Neural progenitor cell (in vitro differentiated cells): ENCODE measurements around the gene RNU2-63P. TPM values are rescaled to one million over a fixed set of nuclear protein-coding genes. Genes with fewer than 3 reads are reported as not detected.

Experiments
- DNase-seq: peaks from one replicate; pipeline ENCODE4 v3.0.0-alpha.2; 2016; ENCODE audit warnings: low spot score
- H2AFZ ChIP-seq: fragments of 200-600 bp; sonication (generic); replicated peaks from 2 replicates; pipeline ENCODE4 v1.6.1; 2016; ENCODE audit warnings: antibody characterized with exemption
- H3F3A ChIP-seq: fragments of 200-600 bp; sonication (generic); 2 replicates; pipeline ENCODE4 v1.6.1; 2016; ENCODE audit warnings: antibody characterized with exemption, low read depth
- H3K27ac ChIP-seq: fragments of 200-600 bp; sonication (generic); 2 replicates; pipeline ENCODE4 v1.5.1; 2016; ENCODE audit warnings: mild to moderate bottlenecking
- H3K27me3 ChIP-seq: fragments of 200-600 bp; sonication (generic); 2 replicates; pipeline ENCODE4 v1.6.1; 2016; ENCODE audit warnings: mild to moderate bottlenecking, moderate library complexity
- H3K36me3 ChIP-seq: fragments of 200-600 bp; sonication (generic); 2 replicates; pipeline ENCODE4 v1.5.1; 2016
- H3K4me1 ChIP-seq: fragments of 200-600 bp; sonication (generic); 2 replicates; pipeline ENCODE4 v1.6.1; 2016; ENCODE audit warnings: mixed run types
- H3K4me2 ChIP-seq: fragments of 200-600 bp; sonication (generic); 2 replicates; pipeline ENCODE4 v1.6.1; 2016
- H3K4me3 ChIP-seq: fragments of 200-600 bp; sonication (generic); 2 replicates; pipeline ENCODE4 v1.5.1; 2016
- H3K79me2 ChIP-seq: fragments of 200-600 bp; sonication (generic); 2 replicates; pipeline ENCODE4 v1.6.1; 2016; ENCODE audit warnings: low read depth
- H3K9ac ChIP-seq: fragments of 200-600 bp; sonication (generic); 2 replicates; pipeline ENCODE4 v1.6.1; 2016
- H3K9me3 ChIP-seq: fragments of 200-600 bp; sonication (generic); 2 replicates; pipeline ENCODE4 v1.5.1; 2016; ENCODE audit warnings: low read depth
- H4K20me1 ChIP-seq: fragments of 200-600 bp; sonication (generic); 2 replicates; pipeline ENCODE4 v1.6.1; 2016; ENCODE audit warnings: low read depth
- H3K27ac Mint-ChIP-seq: 3 replicates; pipeline ENCODE4 v1.8.0; 2021; ENCODE audit warnings: mixed read lengths
- H3K27me3 Mint-ChIP-seq: 2 replicates; pipeline ENCODE4 v1.8.0; 2022; ENCODE audit warnings: low read depth, mild to moderate bottlenecking, inconsistent platforms, moderate library complexity, mixed read lengths; ENCODE audit not compliant: insufficient read depth
- H3K36me3 Mint-ChIP-seq: 3 replicates; pipeline ENCODE4 v1.8.0; 2021; ENCODE audit warnings: mixed read lengths
- H3K4me1 Mint-ChIP-seq: 3 replicates; pipeline ENCODE4 v1.8.0; 2021; ENCODE audit warnings: mixed read lengths
- H3K4me3 Mint-ChIP-seq: 3 replicates; pipeline ENCODE4 v1.8.0; 2021; ENCODE audit warnings: mild to moderate bottlenecking, moderate library complexity, mixed read lengths
- H3K9me3 Mint-ChIP-seq: 3 replicates; pipeline ENCODE4 v1.8.0; 2020; ENCODE audit warnings: mixed read lengths
- CTCF ChIP-seq: fragments of 200-600 bp; sonication (generic); IDR thresholded peaks from 2 replicates; pipeline ENCODE4 v1.5.1; 2017; ENCODE audit warnings: antibody characterized with exemption, mild to moderate bottlenecking
- EZH2 ChIP-seq: fragments of 200-600 bp; sonication (generic); IDR thresholded peaks from 2 replicates; pipeline ENCODE4 v1.6.1; 2017; ENCODE audit warnings: antibody characterized with exemption, mild to moderate bottlenecking, moderate library complexity
- EZH2phosphoT487 ChIP-seq: fragments of 200-600 bp; sonication (generic); IDR thresholded peaks from 2 replicates; pipeline ENCODE4 v1.6.1; 2017; ENCODE audit warnings: antibody characterized with exemption
- total RNA-seq: library from RNA; depleted of rRNA; stranded (reverse); fragments of >200 nt; gene quantifications from 2 replicates; pipeline ENCODE4 v1.2.3, GENCODE V29; 2015; ENCODE audit warnings: low replicate concordance

Gene RNU2-63P
- total RNA-seq, 1 donor from 2014 or later: not detected

DNA sequence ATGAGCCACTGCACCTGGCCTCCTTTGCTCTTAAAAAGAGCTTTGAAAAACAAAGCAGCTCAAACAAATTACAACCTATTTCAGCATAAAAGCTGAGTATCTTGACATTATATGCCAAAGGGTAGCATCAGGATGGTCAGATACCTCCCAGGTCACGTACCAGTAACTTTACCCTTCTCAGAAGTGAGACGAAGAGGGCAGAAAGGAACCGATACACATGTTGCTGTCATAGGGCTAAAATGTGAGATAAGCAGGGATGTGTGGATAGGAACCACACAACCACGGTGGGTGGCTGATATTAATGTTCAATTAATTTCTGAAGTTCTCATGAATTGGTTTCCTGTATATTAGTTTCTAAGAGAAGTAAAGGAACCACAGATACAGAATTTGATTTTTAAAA is 12.6 kb upstream of the RNU2-63P start:
- Mint-ChIP-seq H3K27me3 (no peaks in the 10 kb centered on the region), H3K4me1 (no peaks in the 10 kb centered on the region), H3K9me3 (no peaks in the 10 kb centered on the region), H3K36me3 (peaks cover 30% of the 10 kb centered on the region), H3K27ac (no peak overlapping the region), H3K4me3 (no peak overlapping the region)
- H3K79me2 ChIP-seq: no peaks in the 10 kb centered on the region
- H4K20me1 ChIP-seq: no peaks in the 10 kb centered on the region
- no peak overlapping the region for H2AFZ ChIP-seq
- H3K9ac ChIP-seq: no peak overlapping the region
- peaks cover 6% of the 10 kb centered on the region for H3K36me3 ChIP-seq
- H3F3A ChIP-seq: peaks cover under 1% of the 10 kb centered on the region
- DNase-seq: no peak
- no peaks in the 10 kb centered on the region for H3K27me3 ChIP-seq
- no peak overlapping the region for H3K4me2 ChIP-seq
- H3K4me1 ChIP-seq: peaks cover 5% of the 10 kb centered on the region
- H3K4me3 ChIP-seq: no peak overlapping the region
- no peaks in the 10 kb centered on the region for H3K9me3 ChIP-seq
- TF ChIP-seq EZH2phosphoT487: no peak
- TF ChIP-seq CTCF: no peak
- TF ChIP-seq EZH2: no peak
- H3K27ac ChIP-seq: no peak overlapping the region

DNA sequence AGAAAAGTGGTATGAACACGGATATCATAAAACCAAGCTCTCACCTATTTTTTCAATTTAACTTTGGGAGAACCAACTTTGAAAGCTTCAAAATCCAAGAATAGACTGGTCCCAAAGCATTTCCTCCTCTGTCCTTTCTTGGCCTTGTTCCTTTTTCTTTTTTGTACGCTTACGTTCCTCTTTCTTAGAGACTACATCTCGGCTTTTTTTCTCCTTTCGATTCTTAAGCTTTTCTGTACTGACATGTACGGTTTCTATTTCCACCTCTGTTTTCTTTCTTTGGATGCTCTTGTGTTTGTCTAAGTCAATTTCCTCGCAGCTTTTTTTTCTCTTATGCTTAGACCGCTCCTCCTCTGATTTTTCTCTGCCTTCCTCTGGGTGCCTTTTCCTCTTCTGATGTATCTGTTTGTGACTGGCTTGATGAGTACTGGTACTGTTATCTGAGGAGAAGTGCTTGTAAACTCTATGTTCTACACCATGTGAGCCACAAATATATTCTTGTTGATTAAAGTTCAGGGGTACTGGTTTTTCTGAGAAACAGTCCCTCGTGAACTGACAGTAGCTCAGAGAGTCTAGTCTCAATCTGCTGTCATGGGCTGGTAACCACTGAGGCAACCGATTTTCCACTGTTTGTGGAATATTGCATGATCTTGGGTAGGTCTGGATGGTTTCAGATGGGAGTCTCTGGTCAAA is 11.5 kb upstream of the RNU2-63P start:
- DNase-seq: no peak
- Histone ChIP-seq H3K27ac (no peak overlapping the region), H4K20me1 (no peaks in the 10 kb centered on the region), H3K36me3 (peaks cover 6% of the 10 kb centered on the region), H3K79me2 (no peaks in the 10 kb centered on the region), H3K9me3 (no peaks in the 10 kb centered on the region), H3K27me3 (no peaks in the 10 kb centered on the region), H2AFZ (no peak overlapping the region), H3K4me3 (no peak overlapping the region), H3K4me2 (no peak overlapping the region), H3K9ac (no peak overlapping the region), H3F3A (peaks cover 3% of the 10 kb centered on the region), H3K4me1 (peaks cover 6% of the 10 kb centered on the region)
- H3K4me3 Mint-ChIP-seq: no peak overlapping the region
- H3K27ac Mint-ChIP-seq: no peak overlapping the region
- H3K36me3 Mint-ChIP-seq: peaks cover 30% of the 10 kb centered on the region
- no peaks in the 10 kb centered on the region for H3K4me1 Mint-ChIP-seq
- TF ChIP-seq EZH2 (no peak), EZH2phosphoT487 (no peak), CTCF (no peak)
- no peaks in the 10 kb centered on the region for H3K27me3 Mint-ChIP-seq
- no peaks in the 10 kb centered on the region for H3K9me3 Mint-ChIP-seq

DNA sequence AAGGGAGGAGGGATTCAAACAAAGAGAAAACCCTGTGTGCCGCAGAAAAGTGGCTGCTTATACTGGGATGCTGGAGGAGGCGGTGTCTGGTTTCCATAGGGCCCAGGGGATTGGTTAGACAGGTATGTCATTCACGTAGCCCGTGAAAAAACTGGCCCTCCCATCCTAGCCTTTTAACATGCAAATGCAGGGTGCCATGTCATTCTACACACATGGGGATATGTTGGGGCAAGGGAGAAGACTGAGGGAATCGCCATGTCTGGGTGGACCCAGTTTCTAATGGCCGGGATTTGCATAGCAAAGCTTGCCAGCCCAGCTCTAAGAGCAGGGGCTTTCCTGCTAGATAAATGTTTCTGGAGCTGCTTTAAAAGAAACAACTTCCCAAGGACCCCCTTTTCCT is 8.2 kb upstream of the RNU2-63P start:
- peak overlapping the region; percentile 92 for H2AFZ ChIP-seq
- no peaks in the 10 kb centered on the region for H4K20me1 ChIP-seq
- H3K27ac Mint-ChIP-seq: no peak overlapping the region
- H3K9me3 ChIP-seq: no peaks in the 10 kb centered on the region
- no peak overlapping the region for H3K27ac ChIP-seq
- DNase-seq: peak; percentile 83
- H3K79me2 ChIP-seq: no peaks in the 10 kb centered on the region
- H3K9ac ChIP-seq: no peak overlapping the region
- no peaks in the 10 kb centered on the region for H3K9me3 Mint-ChIP-seq
- TF ChIP-seq EZH2phosphoT487 (no peak), EZH2 (no peak), CTCF (no peak)
- no peaks in the 10 kb centered on the region for H3K27me3 Mint-ChIP-seq
- peak overlapping the region; percentile 71 for H3K4me2 ChIP-seq
- no peaks in the 10 kb centered on the region for H3K4me1 Mint-ChIP-seq
- no peaks in the 10 kb centered on the region for H3K27me3 ChIP-seq
- H3K4me3 Mint-ChIP-seq: no peak overlapping the region
- peaks cover 11% of the 10 kb centered on the region for H3K4me1 ChIP-seq
- peaks cover 6% of the 10 kb centered on the region for H3F3A ChIP-seq
- peaks cover 25% of the 10 kb centered on the region for H3K36me3 Mint-ChIP-seq
- H3K36me3 ChIP-seq: no peaks in the 10 kb centered on the region
- H3K4me3 ChIP-seq: peak overlapping the region; percentile 30
